ENCODE data around the gene DOC2B. TPM values are rescaled to one million over a fixed set of nuclear protein-coding genes. Genes with fewer than 3 reads are reported as not detected.

DOC2B gene
- total and polyA plus RNA-seq, 9 of the 15 experiments (the other 6 are each of a cell fraction or from before 2014, with no cell fraction given): 0.02 TPM; not detected in 8

DNA sequence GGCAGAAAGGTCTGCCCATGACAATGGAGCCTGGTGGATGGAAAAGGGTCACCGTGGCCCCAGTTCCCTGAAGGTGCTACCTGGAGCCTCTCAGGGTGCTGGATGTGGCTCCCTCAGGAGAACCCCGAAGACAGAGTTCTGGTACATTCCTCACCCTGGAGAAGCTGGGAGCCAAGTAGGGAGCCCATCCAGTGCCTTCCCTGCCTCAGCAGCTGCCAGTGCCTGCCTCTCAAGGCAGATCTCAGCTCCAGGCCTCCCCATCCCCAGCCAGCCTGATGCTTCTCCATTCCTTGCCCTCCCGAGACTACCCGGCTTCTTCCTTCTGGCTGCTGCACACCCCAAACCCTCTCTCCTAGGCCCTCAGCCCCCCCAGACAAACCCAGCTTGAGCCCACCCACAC lies 23.5 kb downstream of the DOC2B start:
- in situ Hi-C loops (cut with MboI) (no loop called here), intact Hi-C loops (cut with micrococcal nuclease) (no loop called here)
- Histone ChIP-seq H4K20me1 (replicated peaks; ENCODE audit: control insufficient read depth, insufficient read depth, low read length) (no peaks in the 10 kb centered on the region), H3K9me3 (replicated peaks; ENCODE audit: control insufficient read depth, insufficient read depth, low read depth, low read length) (no peaks in the 10 kb centered on the region), H2AFZ (ENCODE audit: low read depth, low read length) (no peak overlapping the region), H3K27ac (ENCODE audit: extremely low read depth, low read depth, low read length) (no peak overlapping the region), H3K27me3 (ENCODE audit: control insufficient read depth in 2 of 2, insufficient read depth in 2 of 2, low read length in 2 of 2) (peaks cover 3 to 46% of the 10 kb centered on the region in 2 experiments; a peak in 4 of 5 replicates), H3K4me1 (replicated peaks in 1 of 2; ENCODE audit: control insufficient read depth in 2 of 2, insufficient read depth in 2 of 2, low read length in 2 of 2) (no peaks in the 10 kb centered on the region), H3K9ac (ENCODE audit: insufficient read depth in 1 of 2, low read depth in 2 of 2, low read length in 2 of 2) (no peak overlapping the region), H3K9me1 (ENCODE audit: control insufficient read depth, insufficient read depth, low read length) (no peaks in the 10 kb centered on the region), H3K36me3 (ENCODE audit: control insufficient read depth, insufficient read depth, low read length) (no peaks in the 10 kb centered on the region), H3K4me2 (ENCODE audit: insufficient read depth, low read length) (no peak overlapping the region), H3K79me2 (ENCODE audit: control insufficient read depth, insufficient read depth, low read length) (no peaks in the 10 kb centered on the region), H3K4me3 (no peak overlapping the region)
- 0% methylated on average over 4 of the region's 4 CpGs for WGBS (ENCODE audit: insufficient coverage, low coverage, missing lambda C conversion rate)
- ATAC-seq (no peak), DNase-seq (ENCODE audit: extremely low read depth in 1 of 4, low spot score in 3 of 4) (no peak), FAIRE-seq (no peak)
- ChIA-PET CTCF (ENCODE audit: low intra/inter-chr PET ratio) (no interaction called here), POLR2A (no interaction called here)
- BruUV-seq (replicated peaks): no TSS peak
- TF ChIP-seq EGR1 (conservative IDR thresholded peaks at IDR 0.05): no peak
- no peak for TF ChIP-seq SMAD2 (IDR thresholded peaks at IDR 0.05; ENCODE audit: low read depth, low read length)
- TF ChIP-seq MBD1 (CRISPR knock-in tag; IDR thresholded peaks at IDR 0.05): no peak
- no peak for TF ChIP-seq ZBTB5 (IDR thresholded peaks at IDR 0.05)
- TF ChIP-seq, protein P1, sequence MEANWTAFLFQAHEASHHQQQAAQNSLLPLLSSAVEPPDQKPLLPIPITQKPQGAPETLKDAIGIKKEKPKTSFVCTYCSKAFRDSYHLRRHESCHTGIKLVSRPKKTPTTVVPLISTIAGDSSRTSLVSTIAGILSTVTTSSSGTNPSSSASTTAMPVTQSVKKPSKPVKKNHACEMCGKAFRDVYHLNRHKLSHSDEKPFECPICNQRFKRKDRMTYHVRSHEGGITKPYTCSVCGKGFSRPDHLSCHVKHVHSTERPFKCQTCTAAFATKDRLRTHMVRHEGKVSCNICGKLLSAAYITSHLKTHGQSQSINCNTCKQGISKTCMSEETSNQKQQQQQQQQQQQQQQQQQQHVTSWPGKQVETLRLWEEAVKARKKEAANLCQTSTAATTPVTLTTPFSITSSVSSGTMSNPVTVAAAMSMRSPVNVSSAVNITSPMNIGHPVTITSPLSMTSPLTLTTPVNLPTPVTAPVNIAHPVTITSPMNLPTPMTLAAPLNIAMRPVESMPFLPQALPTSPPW (CRISPR knock-in tag; IDR thresholded peaks at IDR 0.05): no peak
- no peak for TF ChIP-seq ZNF354B (CRISPR knock-in tag; IDR thresholded peaks at IDR 0.05)
- TF ChIP-seq PHF20 (IDR thresholded peaks at IDR 0.05; ENCODE audit: partially characterized antibody): no peak
- TF ChIP-seq ZNF232 (CRISPR knock-in tag; IDR thresholded peaks at IDR 0.05): no peak
- TF ChIP-seq ADNP (tag; IDR thresholded peaks at IDR 0.05): no peak
- TF ChIP-seq NCOR1 (IDR thresholded peaks at IDR 0.05): no peak
